Thyroid gland (tissue), 4 donors: ENCODE data around the gene GPR35.

Experiments
- POLR2A ChIP-seq, 2 donors: fragments of 450-650 bp; IDR thresholded peaks; one replicate each; pipeline ENCODE4 v1.6.1; 2017; ENCODE audit warnings: antibody characterized with exemption in 2 of 2, mild to moderate bottlenecking in 2 of 2, moderate library complexity in 1 of 2
- TF ChIP-seq, protein P1 (sequence below), 6 experiments: fragments of 200-600 bp in 3 of 6; fragments of 450-650 bp in 3 of 6; sonication (generic) in 3 of 6; IDR thresholded peaks; one replicate each; pipeline ENCODE4 v1.5.1; 2016 to 2019; ENCODE audit warnings: antibody characterized with exemption in 6 of 6, mild to moderate bottlenecking in 2 of 6, inconsistent platforms in 1 of 6, moderate library complexity in 1 of 6

DNA sequence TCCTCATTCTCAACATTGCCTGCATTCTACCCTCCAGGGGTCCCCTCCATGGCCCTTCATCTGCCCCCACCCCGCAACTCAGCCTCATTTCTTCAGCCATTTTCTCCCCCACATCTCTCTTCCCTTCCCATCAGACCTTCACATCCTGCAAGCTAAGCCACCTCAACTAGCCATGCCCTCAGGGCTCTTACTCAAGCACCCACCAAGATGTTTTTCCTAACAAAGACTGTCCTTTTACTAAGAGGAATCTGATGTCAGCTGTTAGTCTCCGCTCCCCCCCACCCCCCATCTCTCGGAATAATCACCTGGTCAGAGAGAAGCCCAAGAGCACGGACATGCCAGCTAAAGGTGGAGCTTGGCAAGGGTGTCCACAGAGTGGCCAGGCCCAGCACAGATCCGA lies 43.5 kb upstream of the GPR35 start:
- TF ChIP-seq, protein P1, sequence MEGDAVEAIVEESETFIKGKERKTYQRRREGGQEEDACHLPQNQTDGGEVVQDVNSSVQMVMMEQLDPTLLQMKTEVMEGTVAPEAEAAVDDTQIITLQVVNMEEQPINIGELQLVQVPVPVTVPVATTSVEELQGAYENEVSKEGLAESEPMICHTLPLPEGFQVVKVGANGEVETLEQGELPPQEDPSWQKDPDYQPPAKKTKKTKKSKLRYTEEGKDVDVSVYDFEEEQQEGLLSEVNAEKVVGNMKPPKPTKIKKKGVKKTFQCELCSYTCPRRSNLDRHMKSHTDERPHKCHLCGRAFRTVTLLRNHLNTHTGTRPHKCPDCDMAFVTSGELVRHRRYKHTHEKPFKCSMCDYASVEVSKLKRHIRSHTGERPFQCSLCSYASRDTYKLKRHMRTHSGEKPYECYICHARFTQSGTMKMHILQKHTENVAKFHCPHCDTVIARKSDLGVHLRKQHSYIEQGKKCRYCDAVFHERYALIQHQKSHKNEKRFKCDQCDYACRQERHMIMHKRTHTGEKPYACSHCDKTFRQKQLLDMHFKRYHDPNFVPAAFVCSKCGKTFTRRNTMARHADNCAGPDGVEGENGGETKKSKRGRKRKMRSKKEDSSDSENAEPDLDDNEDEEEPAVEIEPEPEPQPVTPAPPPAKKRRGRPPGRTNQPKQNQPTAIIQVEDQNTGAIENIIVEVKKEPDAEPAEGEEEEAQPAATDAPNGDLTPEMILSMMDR (IDR thresholded peaks at IDR 0.05) = no peak
- no peak for TF ChIP-seq POLR2A (IDR thresholded peaks at IDR 0.05)
